Measurements from ENCODE around the gene IL12RB2. TPM values are rescaled to one million over a fixed set of nuclear protein-coding genes. Genes with fewer than 3 reads are reported as not detected.
"Not testable (repeated sequence)": the region's sequence is repeated elsewhere in the genome, so short reads cannot be mapped to it uniquely, and the experiment has no call there.

Gene IL12RB2
- total RNA-seq, 2 donors from 2014 or later = 128 to 136 TPM

GRCh38 chr1:67393737-67394136 is 86.1 kb downstream of the IL12RB2 start:
- Mint-ChIP-seq H3K4me3 (no peak overlapping the region), H3K4me1 (ENCODE audit: low read depth) (peaks cover 8% of the 10 kb centered on the region), H3K9me3 (no peaks in the 10 kb centered on the region), H3K27ac (peak overlapping the region; percentile 38), H3K27me3 (ENCODE audit: low read depth) (no peaks in the 10 kb centered on the region), H3K36me3 (ENCODE audit: insufficient read depth in 2 of 2) (peaks cover 14 to 65% of the 10 kb centered on the region in 2 donors)
- DNase-seq (no peak), ATAC-seq (replicated peaks in 1 of 2) (no peak)

GRCh38 chr1:67394548-67394947 is 86.9 kb downstream of the IL12RB2 start:
- H3K27me3 Mint-ChIP-seq (ENCODE audit: low read depth) = no peaks in the 10 kb centered on the region
- H3K9me3 Mint-ChIP-seq = no peaks in the 10 kb centered on the region
- H3K27ac Mint-ChIP-seq = no peak overlapping the region
- ATAC-seq (replicated peaks in 1 of 2) (no peak), DNase-seq (no peak)
- H3K4me1 Mint-ChIP-seq (ENCODE audit: low read depth) = peaks cover 13% of the 10 kb centered on the region
- no peak overlapping the region for H3K4me3 Mint-ChIP-seq
- H3K36me3 Mint-ChIP-seq (ENCODE audit: insufficient read depth in 2 of 2) = peaks cover 14 to 64% of the 10 kb centered on the region in 2 donors

GRCh38 chr1:67399199-67399993 is 91.7 kb downstream of the IL12RB2 start:
- H3K36me3 Mint-ChIP-seq (ENCODE audit: insufficient read depth in 2 of 2) = peaks cover 10 to 39% of the 10 kb centered on the region in 2 donors
- H3K4me1 Mint-ChIP-seq (ENCODE audit: low read depth) = peaks cover 30% of the 10 kb centered on the region
- DNase-seq (no peak), ATAC-seq (replicated peaks in 1 of 2) (peak; percentile 12 to 18)
- no peaks in the 10 kb centered on the region for H3K9me3 Mint-ChIP-seq
- H3K4me3 Mint-ChIP-seq = no peak overlapping the region
- H3K27ac Mint-ChIP-seq = peak overlapping the region; percentile 65
- H3K27me3 Mint-ChIP-seq (ENCODE audit: low read depth) = no peaks in the 10 kb centered on the region

GRCh38 chr1:67400029-67400786 is 92.5 kb downstream of the IL12RB2 start:
- peak; percentile 65 to 76 for DNase-seq
- not testable (repeated sequence) for H3K27me3 Mint-ChIP-seq (ENCODE audit: low read depth); H3K9me3 Mint-ChIP-seq
- peak; percentile 71 to 72 for ATAC-seq (replicated peaks in 1 of 2)
- Mint-ChIP-seq H3K4me1 (ENCODE audit: low read depth) (peaks cover 30% of the 10 kb centered on the region), H3K4me3 (peak overlapping the region in 1 of 2 donors; percentile 15), H3K36me3 (ENCODE audit: insufficient read depth in 2 of 2) (peaks cover 10 to 38% of the 10 kb centered on the region in 2 donors), H3K27ac (peak overlapping the region; percentile 65)

GRCh38 chr1:67401443-67401842 is 93.8 kb downstream of the IL12RB2 start:
- H3K36me3 Mint-ChIP-seq (ENCODE audit: insufficient read depth in 2 of 2) = peaks cover 8 to 30% of the 10 kb centered on the region in 2 donors
- H3K27me3 Mint-ChIP-seq (ENCODE audit: low read depth) = no peaks in the 10 kb centered on the region
- peak overlapping the region; percentile 68 for H3K27ac Mint-ChIP-seq
- no peak overlapping the region for H3K4me3 Mint-ChIP-seq
- H3K9me3 Mint-ChIP-seq = no peaks in the 10 kb centered on the region
- DNase-seq (no peak), ATAC-seq (replicated peaks in 1 of 2) (no peak)
- peaks cover 30% of the 10 kb centered on the region for H3K4me1 Mint-ChIP-seq (ENCODE audit: low read depth)

- ATAC-seq (replicated peaks in 1 of 2) (peak in 1 of 2 donors; percentile 3), DNase-seq (no peak)
- Mint-ChIP-seq H3K9me3 (no peaks in the 10 kb centered on the region), H3K4me3 (no peak overlapping the region), H3K27ac (no peak overlapping the region), H3K27me3 (ENCODE audit: low read depth) (no peaks in the 10 kb centered on the region), H3K36me3 (ENCODE audit: insufficient read depth in 2 of 2) (peaks cover 5 to 14% of the 10 kb centered on the region in 2 donors), H3K4me1 (ENCODE audit: low read depth) (peaks cover 29% of the 10 kb centered on the region)
Measured at GRCh38 chr1:67404212-67404620, 96.5 kb downstream of the IL12RB2 start.

- Mint-ChIP-seq H3K4me1 (ENCODE audit: low read depth) (peaks cover 15% of the 10 kb centered on the region), H3K36me3 (ENCODE audit: insufficient read depth in 2 of 2) (peaks cover 2 to 17% of the 10 kb centered on the region in 2 donors), H3K9me3 (no peaks in the 10 kb centered on the region), H3K27ac (peak overlapping the region; percentile 76), H3K4me3 (no peak overlapping the region), H3K27me3 (ENCODE audit: low read depth) (no peaks in the 10 kb centered on the region)
- DNase-seq (no peak), ATAC-seq (replicated peaks in 1 of 2) (no peak)
Measured at GRCh38 chr1:67405473-67406245, 98.0 kb downstream of the IL12RB2 start.

GRCh38 chr1:67407498-67407897 is 99.8 kb downstream of the IL12RB2 start:
- Mint-ChIP-seq H3K36me3 (ENCODE audit: insufficient read depth in 2 of 2) (peaks cover 3 to 32% of the 10 kb centered on the region in 2 donors), H3K27ac (peak overlapping the region; percentile 81)

GRCh38 chr1:67408148-67408547 is 100.5 kb downstream of the IL12RB2 start:
- Mint-ChIP-seq H3K27ac (peak overlapping the region; percentile 81), H3K27me3 (ENCODE audit: low read depth) (no peaks in the 10 kb centered on the region), H3K36me3 (ENCODE audit: insufficient read depth in 2 of 2) (peaks cover 3 to 33% of the 10 kb centered on the region in 2 donors), H3K9me3 (no peaks in the 10 kb centered on the region), H3K4me3 (no peak overlapping the region), H3K4me1 (ENCODE audit: low read depth) (peaks cover 7% of the 10 kb centered on the region)
- no peak for ATAC-seq (replicated peaks in 1 of 2)
- DNase-seq = no peak

More at GRCh38 chr1:67407498-67407897, 99.8 kb downstream of the IL12RB2 start:
- no peak for ATAC-seq (replicated peaks in 1 of 2)
- H3K4me1 Mint-ChIP-seq (ENCODE audit: low read depth) = peaks cover 7% of the 10 kb centered on the region
- H3K9me3 Mint-ChIP-seq = no peaks in the 10 kb centered on the region
- DNase-seq = no peak
- H3K4me3 Mint-ChIP-seq = no peak overlapping the region
- H3K27me3 Mint-ChIP-seq (ENCODE audit: low read depth) = no peaks in the 10 kb centered on the region

GRCh38 chr1:67413101-67413500 is 105.4 kb downstream of the IL12RB2 start:
- DNase-seq; H3K9me3 Mint-ChIP-seq; H3K4me3 Mint-ChIP-seq; H3K27ac Mint-ChIP-seq; H3K27me3 Mint-ChIP-seq (ENCODE audit: low read depth); ATAC-seq (replicated peaks in 1 of 2): not testable (repeated sequence)
- Mint-ChIP-seq H3K36me3 (ENCODE audit: insufficient read depth in 2 of 2) (peaks cover 3 to 65% of the 10 kb centered on the region in 2 donors), H3K4me1 (ENCODE audit: low read depth) (peaks cover 48% of the 10 kb centered on the region)

- peaks cover 57% of the 10 kb centered on the region for H3K4me1 Mint-ChIP-seq (ENCODE audit: low read depth)
Measured at GRCh38 chr1:67414574-67414973, 106.9 kb downstream of the IL12RB2 start.

GRCh38 chr1:67415041-67415440 is 107.4 kb downstream of the IL12RB2 start:
- peak overlapping the region; percentile 78 for H3K27ac Mint-ChIP-seq
- H3K4me1 Mint-ChIP-seq (ENCODE audit: low read depth) = peaks cover 62% of the 10 kb centered on the region
- H3K36me3 Mint-ChIP-seq (ENCODE audit: insufficient read depth in 2 of 2) = peaks cover 8 to 70% of the 10 kb centered on the region in 2 donors
- H3K4me3 Mint-ChIP-seq = no peak overlapping the region
- H3K27me3 Mint-ChIP-seq (ENCODE audit: low read depth) = no peaks in the 10 kb centered on the region
- ATAC-seq (replicated peaks in 1 of 2) (no peak), DNase-seq (no peak)
- H3K9me3 Mint-ChIP-seq = no peaks in the 10 kb centered on the region

More at GRCh38 chr1:67414574-67414973, 106.9 kb downstream of the IL12RB2 start:
- H3K36me3 Mint-ChIP-seq (ENCODE audit: insufficient read depth in 2 of 2) = peaks cover 7 to 68% of the 10 kb centered on the region in 2 donors
- ATAC-seq (replicated peaks in 1 of 2) (no peak), DNase-seq (no peak)
- no peaks in the 10 kb centered on the region for H3K9me3 Mint-ChIP-seq
- H3K4me3 Mint-ChIP-seq = no peak overlapping the region
- H3K27ac Mint-ChIP-seq = peak overlapping the region; percentile 91
- H3K27me3 Mint-ChIP-seq (ENCODE audit: low read depth) = no peaks in the 10 kb centered on the region
